ENCODE data around the gene APPBP2.

The APPBP2 gene

GRCh38 chr17:60481604-60482003 is 44.4 kb downstream of the APPBP2 start:
- H3K4me2 ChIP-seq (ENCODE audit: low read length): no peak overlapping the region
- no peaks in the 10 kb centered on the region for H3K9me3 ChIP-seq (ENCODE audit: insufficient read depth, low read length)
- H3K79me2 ChIP-seq (ENCODE audit: low read length): no peaks in the 10 kb centered on the region
- no peak overlapping the region for H2AFZ ChIP-seq (ENCODE audit: low read depth, low read length)
- no peak overlapping the region for H3K9ac ChIP-seq (ENCODE audit: low read length)
- H3K4me1 ChIP-seq (ENCODE audit: low read length): no peaks in the 10 kb centered on the region
- H3K27me3 ChIP-seq (ENCODE audit: low read depth, low read length): no peaks in the 10 kb centered on the region
- H3K36me3 ChIP-seq (replicated peaks; ENCODE audit: low read depth, low read length): no peaks in the 10 kb centered on the region
- TF ChIP-seq CTCF (IDR thresholded peaks at IDR 0.05; ENCODE audit: low read depth, low read length) (no peak), EZH2phosphoT487 (IDR thresholded peaks at IDR 0.05; ENCODE audit: low read depth) (no peak)
- H4K20me1 ChIP-seq (ENCODE audit: insufficient read depth, low read length): no peaks in the 10 kb centered on the region
- H3K4me3 ChIP-seq (ENCODE audit: low read length): no peak overlapping the region
- H3K27ac ChIP-seq (ENCODE audit: low read length): no peak overlapping the region

DNA sequence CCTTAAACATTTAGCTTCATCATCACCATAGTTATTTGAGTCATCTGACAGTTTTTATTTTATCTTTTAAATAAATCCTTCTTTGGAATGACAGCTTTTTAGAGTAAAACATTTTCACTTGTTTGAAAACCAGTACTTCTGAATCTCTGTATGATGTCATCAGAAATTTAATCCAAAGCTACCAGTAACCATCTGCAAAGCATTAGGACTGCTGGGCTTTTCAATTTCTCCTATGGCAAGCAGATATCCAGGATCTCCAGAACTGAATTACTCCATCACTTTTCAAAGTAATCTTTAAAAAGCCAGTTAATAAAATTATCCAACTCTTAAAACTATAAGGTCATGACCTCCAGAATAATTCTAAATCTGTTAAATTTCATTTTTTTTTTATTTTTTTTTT is 52.3 kb downstream of the APPBP2 start:
- no peak for TF ChIP-seq CTCF (IDR thresholded peaks at IDR 0.05; ENCODE audit: low read depth, low read length)
- no peak for TF ChIP-seq EZH2phosphoT487 (IDR thresholded peaks at IDR 0.05; ENCODE audit: low read depth)
- Histone ChIP-seq H3K27ac (ENCODE audit: low read length) (no peak overlapping the region), H3K4me1 (ENCODE audit: low read length) (peaks cover 12% of the 10 kb centered on the region), H3K4me2 (ENCODE audit: low read length) (no peak overlapping the region), H3K27me3 (ENCODE audit: low read depth, low read length) (no peaks in the 10 kb centered on the region), H3K36me3 (replicated peaks; ENCODE audit: low read depth, low read length) (peaks cover 11% of the 10 kb centered on the region), H3K4me3 (ENCODE audit: low read length) (no peak overlapping the region), H3K79me2 (ENCODE audit: low read length) (no peaks in the 10 kb centered on the region), H2AFZ (ENCODE audit: low read depth, low read length) (no peak overlapping the region), H3K9ac (ENCODE audit: low read length) (no peak overlapping the region), H4K20me1 (ENCODE audit: insufficient read depth, low read length) (no peaks in the 10 kb centered on the region), H3K9me3 (ENCODE audit: insufficient read depth, low read length) (no peaks in the 10 kb centered on the region)

- no peak overlapping the region for H3K4me3 ChIP-seq (ENCODE audit: low read length)
- H3K9me3 ChIP-seq (ENCODE audit: insufficient read depth, low read length): no peaks in the 10 kb centered on the region
- H3K4me2 ChIP-seq (ENCODE audit: low read length): no peak overlapping the region
- H4K20me1 ChIP-seq (ENCODE audit: insufficient read depth, low read length): no peaks in the 10 kb centered on the region
- TF ChIP-seq EZH2phosphoT487 (IDR thresholded peaks at IDR 0.05; ENCODE audit: low read depth): no peak
- no peak for TF ChIP-seq CTCF (IDR thresholded peaks at IDR 0.05; ENCODE audit: low read depth, low read length)
- H2AFZ ChIP-seq (ENCODE audit: low read depth, low read length): no peak overlapping the region
- peaks cover 12% of the 10 kb centered on the region for H3K4me1 ChIP-seq (ENCODE audit: low read length)
- H3K36me3 ChIP-seq (replicated peaks; ENCODE audit: low read depth, low read length): peaks cover 16% of the 10 kb centered on the region
- H3K9ac ChIP-seq (ENCODE audit: low read length): no peak overlapping the region
- H3K79me2 ChIP-seq (ENCODE audit: low read length): no peaks in the 10 kb centered on the region
- H3K27me3 ChIP-seq (ENCODE audit: low read depth, low read length): no peaks in the 10 kb centered on the region
- no peak overlapping the region for H3K27ac ChIP-seq (ENCODE audit: low read length)
Observed at GRCh38 chr17:60472449-60472848, 53.6 kb downstream of the APPBP2 start.

DNA sequence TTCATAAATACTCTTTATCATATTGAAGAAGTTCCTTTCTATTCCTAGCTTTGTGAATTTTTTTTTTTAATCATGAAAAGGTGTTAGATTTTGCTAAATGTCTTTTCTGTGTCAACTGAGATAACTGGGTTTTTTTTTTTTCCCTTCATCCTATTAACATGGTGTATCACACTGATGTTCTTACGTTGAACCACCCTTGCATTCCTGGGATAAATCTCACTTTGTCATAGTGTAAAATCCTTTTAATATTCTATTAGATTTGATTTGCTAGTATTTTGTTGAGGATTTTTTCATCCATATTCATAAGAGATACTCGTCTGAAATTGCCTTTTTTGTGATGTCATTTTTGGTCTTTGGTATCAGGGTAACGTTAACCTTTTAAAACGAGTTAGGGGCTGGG is 54.6 kb downstream of the APPBP2 start:
- Histone ChIP-seq H3K9ac (ENCODE audit: low read length) (no peak overlapping the region), H3K4me2 (ENCODE audit: low read length) (no peak overlapping the region), H3K4me3 (ENCODE audit: low read length) (no peak overlapping the region), H3K79me2 (ENCODE audit: low read length) (no peaks in the 10 kb centered on the region), H3K27me3 (ENCODE audit: low read depth, low read length) (no peaks in the 10 kb centered on the region), H3K27ac (ENCODE audit: low read length) (no peak overlapping the region), H2AFZ (ENCODE audit: low read depth, low read length) (no peak overlapping the region), H4K20me1 (ENCODE audit: insufficient read depth, low read length) (no peaks in the 10 kb centered on the region), H3K36me3 (replicated peaks; ENCODE audit: low read depth, low read length) (peaks cover 16% of the 10 kb centered on the region), H3K4me1 (ENCODE audit: low read length) (peaks cover 12% of the 10 kb centered on the region), H3K9me3 (ENCODE audit: insufficient read depth, low read length) (no peaks in the 10 kb centered on the region)
- TF ChIP-seq CTCF (IDR thresholded peaks at IDR 0.05; ENCODE audit: low read depth, low read length): no peak
- TF ChIP-seq EZH2phosphoT487 (IDR thresholded peaks at IDR 0.05; ENCODE audit: low read depth): no peak
